ENCODE results near the gene MARK2.

MARK2 gene

DNA sequence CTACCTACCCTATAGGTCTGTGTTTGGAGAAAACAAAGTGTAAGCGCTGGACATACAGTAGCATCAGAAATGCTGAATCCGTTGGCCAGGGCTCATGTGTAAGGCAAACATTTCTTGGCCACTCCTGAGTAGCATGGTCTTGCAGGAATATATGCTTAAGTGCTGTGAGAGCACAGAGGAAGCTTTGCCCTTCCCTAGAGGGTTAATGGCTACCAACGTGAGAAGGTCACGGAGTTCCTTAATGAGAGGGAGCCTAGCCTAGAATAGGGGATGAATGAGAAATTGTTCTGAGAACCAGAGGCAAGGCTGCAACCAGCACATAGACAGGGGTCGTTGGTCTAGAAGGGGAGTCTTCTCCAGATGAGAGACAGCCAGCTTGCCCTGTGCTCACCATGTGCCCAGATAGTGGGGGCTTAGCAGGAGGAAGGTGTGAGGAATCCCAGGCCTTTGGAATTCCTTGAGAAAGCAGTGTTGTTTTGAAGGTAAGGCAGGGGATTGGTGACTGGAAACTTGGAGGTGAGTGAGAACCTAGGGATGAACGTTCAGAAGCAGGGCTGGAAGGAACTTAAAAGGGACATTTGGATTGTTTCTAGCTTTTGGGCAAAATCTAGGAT is 48.6 kb downstream of the MARK2 start:
- no peak for TF ChIP-seq CTCF (IDR thresholded peaks at IDR 0.05; ENCODE audit: insufficient read depth, low read length, poor library complexity, severe bottlenecking)
- Histone ChIP-seq H3K4me3 (replicated peaks; ENCODE audit: low read depth, low read length) (peak overlapping the region; percentile 64; the same call in 1 of the 2 replicates), H3K36me3 (ENCODE audit: control insufficient read depth, insufficient read depth, low read length) (peaks cover 9% of the 10 kb centered on the region), H3K27me3 (replicated peaks; ENCODE audit: control insufficient read depth, insufficient read depth, low read length) (no peaks in the 10 kb centered on the region)
- no peak for DNase-seq (ENCODE audit: extremely low read depth, insufficient read length)

DNA sequence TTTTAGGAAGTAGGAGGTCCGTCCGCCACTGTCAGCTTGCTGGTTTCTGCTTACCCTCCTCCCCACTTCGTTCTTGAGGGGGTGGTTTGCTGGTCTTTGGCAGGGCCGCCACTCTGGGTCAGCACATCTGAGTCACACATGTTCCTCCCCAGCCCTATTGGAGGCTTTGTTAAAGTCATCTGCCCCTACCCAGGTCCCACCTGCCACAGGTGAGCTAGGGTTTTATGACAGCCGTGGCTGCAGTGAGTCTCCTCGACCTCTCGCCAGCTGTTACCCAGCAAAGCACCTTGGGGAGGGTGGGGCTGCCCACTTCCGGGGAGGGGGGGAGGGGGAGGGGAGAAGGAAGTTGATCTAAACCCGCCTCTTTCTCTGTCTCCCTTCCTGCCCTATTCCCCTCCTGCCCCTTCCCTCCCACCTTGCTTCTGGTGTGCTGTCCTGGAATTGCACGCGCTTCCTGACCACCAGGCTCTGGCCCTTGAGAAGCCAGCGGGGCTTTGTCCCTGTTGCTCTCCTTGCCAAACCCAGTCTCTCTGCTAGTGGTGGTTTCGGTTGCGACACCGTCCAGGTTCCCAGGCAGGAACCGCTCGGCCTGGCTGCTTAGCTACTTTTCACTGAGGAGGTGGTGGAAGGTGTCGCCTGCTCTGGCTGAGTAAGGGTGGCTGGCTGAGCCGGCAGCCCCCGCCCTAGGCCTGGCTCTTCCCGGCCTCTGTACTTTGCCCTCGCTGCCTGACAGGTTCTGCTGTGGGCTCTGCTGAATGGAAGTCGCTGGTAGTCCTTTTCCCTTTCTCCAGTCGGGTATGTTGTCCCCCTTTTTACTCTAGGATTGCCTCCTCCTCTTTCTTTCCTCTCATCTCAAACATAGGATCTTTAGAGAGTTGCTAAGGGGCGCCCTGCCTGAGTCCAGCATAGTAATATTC is 49.5 kb downstream of the MARK2 start:
- Histone ChIP-seq H3K4me3 (replicated peaks; ENCODE audit: low read depth, low read length) (peak overlapping the region; percentile 64), H3K36me3 (ENCODE audit: control insufficient read depth, insufficient read depth, low read length) (peaks cover 9% of the 10 kb centered on the region), H3K27me3 (replicated peaks; ENCODE audit: control insufficient read depth, insufficient read depth, low read length) (no peaks in the 10 kb centered on the region)
- DNase-seq (ENCODE audit: extremely low read depth, insufficient read length) = peak; percentile 77
- TF ChIP-seq CTCF (IDR thresholded peaks at IDR 0.05; ENCODE audit: insufficient read depth, low read length, poor library complexity, severe bottlenecking) = no peak

DNA sequence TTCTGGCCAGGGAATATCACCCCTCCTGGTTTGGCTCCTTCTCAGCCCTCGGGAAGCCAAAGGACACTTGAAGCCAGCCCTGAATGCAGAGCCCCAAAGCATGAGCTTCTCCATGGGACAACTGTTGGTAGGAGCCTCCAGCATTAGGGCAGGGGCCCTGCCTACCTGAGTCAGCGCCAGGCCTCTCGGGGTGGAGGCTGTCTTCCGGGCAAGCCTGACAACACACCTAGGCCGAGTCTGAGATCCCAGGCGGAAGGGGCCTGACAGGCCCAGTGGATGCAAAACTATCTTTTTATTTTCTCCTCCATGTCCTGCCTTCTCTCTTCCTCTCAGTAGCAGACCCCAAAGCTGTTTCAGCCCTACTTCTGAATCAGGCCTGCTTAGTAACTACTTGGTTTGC is 50.4 kb downstream of the MARK2 start:
- TF ChIP-seq CTCF (IDR thresholded peaks at IDR 0.05; ENCODE audit: insufficient read depth, low read length, poor library complexity, severe bottlenecking) = no peak
- H3K4me3 ChIP-seq (replicated peaks; ENCODE audit: low read depth, low read length) = no peak overlapping the region
- H3K36me3 ChIP-seq (ENCODE audit: control insufficient read depth, insufficient read depth, low read length) = peaks cover 9% of the 10 kb centered on the region
- H3K27me3 ChIP-seq (replicated peaks; ENCODE audit: control insufficient read depth, insufficient read depth, low read length) = no peaks in the 10 kb centered on the region
- no peak for DNase-seq (ENCODE audit: extremely low read depth, insufficient read length)

DNA sequence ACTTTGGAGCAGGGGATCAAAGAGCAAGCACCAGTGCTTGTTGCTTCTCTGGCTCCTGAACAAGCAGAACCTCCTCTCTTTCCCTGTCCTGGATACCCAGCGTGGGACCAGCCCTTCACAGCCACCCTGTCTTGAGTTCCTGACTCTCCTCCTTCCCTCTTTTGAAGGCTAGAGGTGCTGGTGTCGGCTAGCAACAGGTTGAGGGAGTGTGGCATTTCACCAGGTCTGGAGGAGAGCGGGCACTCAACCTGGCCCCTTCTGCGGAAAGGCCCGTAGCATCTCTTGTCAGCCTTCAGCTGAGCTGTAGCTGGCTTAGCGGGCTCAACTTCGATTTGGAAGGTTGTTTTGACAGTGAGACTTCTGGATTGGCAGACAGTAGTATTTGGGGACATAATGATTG is 51.5 kb downstream of the MARK2 start:
- TF ChIP-seq CTCF (IDR thresholded peaks at IDR 0.05; ENCODE audit: insufficient read depth, low read length, poor library complexity, severe bottlenecking) = no peak
- H3K27me3 ChIP-seq (replicated peaks; ENCODE audit: control insufficient read depth, insufficient read depth, low read length) = no peaks in the 10 kb centered on the region
- no peak overlapping the region for H3K4me3 ChIP-seq (replicated peaks; ENCODE audit: low read depth, low read length)
- DNase-seq (ENCODE audit: extremely low read depth, insufficient read length) = no peak
- H3K36me3 ChIP-seq (ENCODE audit: control insufficient read depth, insufficient read depth, low read length) = peaks cover 13% of the 10 kb centered on the region

- H3K4me3 ChIP-seq (replicated peaks; ENCODE audit: low read depth, low read length) = no peak overlapping the region
- peaks cover 22% of the 10 kb centered on the region for H3K36me3 ChIP-seq (ENCODE audit: control insufficient read depth, insufficient read depth, low read length)
- no peaks in the 10 kb centered on the region for H3K27me3 ChIP-seq (replicated peaks; ENCODE audit: control insufficient read depth, insufficient read depth, low read length)
- DNase-seq (ENCODE audit: extremely low read depth, insufficient read length) = no peak
- TF ChIP-seq CTCF (IDR thresholded peaks at IDR 0.05; ENCODE audit: insufficient read depth, low read length, poor library complexity, severe bottlenecking) = no peak
Observed at GRCh38 chr11:63892228-63892627, 53.3 kb downstream of the MARK2 start.
